ENCODE data around the gene UFL1.
"Not testable (repeated sequence)": the region's sequence is repeated elsewhere in the genome, so short reads cannot be mapped to it uniquely, and the experiment has no call there.

The UFL1 gene

DNA sequence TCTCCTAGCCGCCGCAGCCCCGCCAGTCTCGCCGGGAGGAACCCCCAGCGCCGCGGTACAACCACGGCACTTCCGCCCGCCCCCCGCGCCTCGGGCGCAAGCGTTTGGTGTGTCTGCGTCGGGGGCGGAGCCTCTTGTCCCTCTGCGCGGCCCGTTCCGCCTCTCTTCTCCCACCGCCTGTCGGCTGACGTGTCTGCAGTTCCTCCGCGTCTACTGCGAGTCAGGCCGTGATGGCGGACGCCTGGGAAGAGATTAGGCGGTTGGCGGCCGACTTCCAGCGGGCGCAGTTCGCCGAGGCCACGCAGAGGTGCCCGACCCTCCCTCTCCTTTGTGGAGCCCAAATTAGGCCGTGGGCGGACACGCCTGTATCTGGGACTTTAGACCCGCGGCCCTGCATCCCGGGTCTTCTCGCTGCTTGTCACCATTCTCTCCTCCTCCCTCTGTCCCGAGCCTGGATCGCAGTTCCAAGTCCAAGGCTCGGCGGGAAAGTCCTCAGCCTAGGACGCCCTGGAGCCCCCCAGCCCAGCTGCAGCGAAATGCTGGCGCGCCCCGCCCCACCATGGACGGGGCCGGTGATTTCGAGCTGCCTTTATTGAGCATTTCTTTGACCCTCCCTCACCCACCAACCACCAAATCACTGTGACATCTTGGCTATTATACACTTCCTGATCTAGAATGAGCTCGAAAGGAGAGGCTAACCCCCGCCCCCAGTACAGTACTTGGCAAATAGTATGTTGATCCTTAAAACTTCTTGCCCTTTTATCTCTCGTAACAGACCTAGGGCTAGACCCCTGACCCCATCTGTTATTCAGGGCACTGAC is at the start of gene UFL1:
UFL1 (plus strand) TSS at position 163 of the 821 bp plus-strand sequence; CDS start at position 231, 68 bp downstream.
- intact Hi-C loops (cut with DNase I) = loop anchor here (5.0 to 10.0 kb wide), 2 partner anchors 375 to 507 kb away; partner anchors contain the start of genes FUT9 and NDUFAF4
- DNase-seq = peak; percentile 89 to 99 (median 94)

- DNase-seq; intact Hi-C loops (cut with DNase I): not testable (repeated sequence)
Observed at GRCh38 chr6:96472291-96472690, 49.3 kb upstream of the UFL1 start.

- DNase-seq = peak in 3 of 10 donors; percentile 13 to 64 (median 39)
- intact Hi-C loops (cut with DNase I) = no loop called here
Observed at GRCh38 chr6:96478695-96479094, 42.9 kb upstream of the UFL1 start.

- intact Hi-C loops (cut with DNase I) = no loop called here
- no peak for DNase-seq
Observed at GRCh38 chr6:96491926-96492325, 29.7 kb upstream of the UFL1 start.

GRCh38 chr6:96499781-96500180 is 21.8 kb upstream of the UFL1 start:
- intact Hi-C loops (cut with DNase I) = no loop called here
- DNase-seq = peak in 2 of 10 donors; percentile 43 to 59

DNA sequence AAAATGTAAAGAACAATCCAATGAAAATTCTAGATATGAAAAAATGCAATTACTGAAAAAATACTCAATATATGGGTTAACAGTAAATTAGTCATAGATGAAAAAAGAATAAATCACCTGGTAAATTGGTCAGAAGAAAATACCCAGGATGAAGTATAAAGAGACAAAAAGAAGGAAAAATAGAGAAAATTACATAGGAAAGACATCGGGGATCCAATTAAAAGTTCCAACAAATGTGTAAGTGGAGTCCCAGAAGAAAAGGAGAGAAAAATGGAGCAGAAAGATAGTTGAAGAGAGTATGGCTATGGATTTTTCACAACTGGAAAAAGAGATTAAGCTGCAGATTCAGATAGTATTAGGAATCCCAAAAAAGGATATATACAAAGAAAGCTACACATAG is 18.7 kb upstream of the UFL1 start:
- intact Hi-C loops (cut with DNase I) = no loop called here
- no peak for DNase-seq

DNA sequence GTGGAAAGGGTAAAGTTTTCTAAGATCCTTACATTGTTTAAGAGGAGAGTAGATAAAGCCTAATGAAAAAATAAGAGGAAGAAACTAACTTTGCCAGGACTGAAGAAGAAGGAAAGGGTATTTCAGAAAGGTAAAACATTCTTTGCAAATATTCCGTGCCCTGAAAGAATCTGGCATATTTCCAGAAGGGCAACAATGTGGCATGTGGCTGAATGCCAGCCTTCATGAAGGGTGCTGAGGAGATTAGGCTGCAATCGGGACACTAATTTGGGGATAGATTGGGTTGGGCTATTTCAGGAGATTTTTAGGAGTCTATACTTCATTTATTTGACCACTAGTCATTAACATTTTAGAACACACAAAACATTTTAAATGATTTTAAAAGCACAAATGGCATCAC is 16.2 kb upstream of the UFL1 start:
- intact Hi-C loops (cut with DNase I) = no loop called here
- DNase-seq = no peak

GRCh38 chr6:96509281-96509680 is 12.3 kb upstream of the UFL1 start:
- intact Hi-C loops (cut with DNase I) = no loop called here
- DNase-seq = no peak

DNA sequence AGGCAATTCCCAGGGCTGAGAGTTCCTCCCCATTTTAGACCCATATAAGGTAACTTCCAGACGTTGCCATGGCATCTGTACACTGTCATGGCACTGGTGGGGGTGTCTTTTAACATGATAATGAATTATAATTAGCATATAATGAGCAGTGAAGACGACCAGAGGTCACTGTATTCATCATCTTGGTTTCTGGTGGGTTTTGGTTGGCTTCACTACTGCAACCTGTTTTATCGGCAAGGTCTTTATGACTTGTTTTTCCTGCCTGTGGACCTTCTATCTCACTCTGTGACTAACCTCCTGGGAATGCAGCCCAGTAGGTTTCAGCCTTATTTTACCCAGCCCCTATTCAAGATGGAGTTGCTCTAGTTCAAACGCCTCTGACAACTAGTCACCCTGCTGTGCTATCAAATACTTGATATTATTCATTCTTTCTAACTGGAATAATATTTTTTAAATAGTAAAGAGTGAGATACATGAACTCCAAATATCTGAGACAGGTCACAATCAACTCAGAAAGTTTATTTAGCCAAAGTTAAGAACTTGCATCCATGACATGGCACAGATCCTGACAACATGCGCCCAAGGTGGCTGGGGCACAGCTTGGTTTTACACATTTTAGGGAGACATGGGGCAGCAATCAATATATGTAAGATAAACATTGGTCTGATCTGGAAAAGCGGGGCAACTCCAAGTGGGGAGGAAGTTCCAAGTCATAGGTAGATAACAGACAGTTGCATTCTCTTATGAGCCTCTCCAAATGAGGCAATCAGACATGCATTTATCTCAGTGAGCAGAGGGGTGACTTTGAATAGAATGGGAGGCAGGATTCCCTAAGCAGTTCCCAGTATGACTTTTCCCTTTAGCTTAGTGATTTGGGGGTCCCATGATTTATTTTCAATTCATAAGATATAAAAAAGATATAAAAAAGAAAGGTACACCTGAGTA is 1.2 kb upstream of the UFL1 start:
- DNase-seq = peak in 2 of 10 donors; percentile 49 to 68
- intact Hi-C loops (cut with DNase I) = loop anchor here (5.0 to 10.0 kb wide), 2 partner anchors 377 to 506 kb away; partner anchors contain the start of genes FUT9 and NDUFAF4

GRCh38 chr6:96521306-96521643 is 331 bp upstream of the UFL1 start:
- DNase-seq = no peak
- intact Hi-C loops (cut with DNase I) = loop anchor here (5.0 to 10.0 kb wide), 2 partner anchors 376 to 506 kb away; partner anchors contain the start of genes FUT9 and NDUFAF4

GRCh38 chr6:96522465-96523009 is 931 bp downstream of the UFL1 start:
- intact Hi-C loops (cut with DNase I) = loop anchor here (5.0 to 10.0 kb wide), 2 partner anchors 375 to 508 kb away; partner anchors contain the start of genes FUT9 and NDUFAF4
- DNase-seq = no peak

DNA sequence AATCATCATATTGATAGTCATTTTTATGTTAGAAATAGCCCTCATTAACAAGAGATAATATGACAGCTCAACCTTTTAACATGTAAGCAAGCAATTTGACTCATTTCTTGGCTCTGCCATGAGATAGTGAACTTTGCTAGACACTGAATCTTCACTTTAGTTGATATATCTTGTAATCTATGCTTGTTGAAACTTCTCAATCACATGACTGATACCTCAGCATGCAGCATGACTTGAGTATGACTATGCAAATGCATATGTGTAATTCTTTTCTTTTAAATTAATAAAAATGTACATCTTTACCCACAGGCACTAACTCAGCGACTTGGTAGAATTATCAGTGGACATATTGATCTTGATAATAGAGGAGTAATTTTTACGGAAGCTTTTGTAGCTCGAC is 6.6 kb downstream of the UFL1 start:
- no peak for DNase-seq
- intact Hi-C loops (cut with DNase I) = loop anchor here (10.0 kb wide), 1 partner anchor 513 kb away; the partner anchor contains the start of gene FUT9

DNA sequence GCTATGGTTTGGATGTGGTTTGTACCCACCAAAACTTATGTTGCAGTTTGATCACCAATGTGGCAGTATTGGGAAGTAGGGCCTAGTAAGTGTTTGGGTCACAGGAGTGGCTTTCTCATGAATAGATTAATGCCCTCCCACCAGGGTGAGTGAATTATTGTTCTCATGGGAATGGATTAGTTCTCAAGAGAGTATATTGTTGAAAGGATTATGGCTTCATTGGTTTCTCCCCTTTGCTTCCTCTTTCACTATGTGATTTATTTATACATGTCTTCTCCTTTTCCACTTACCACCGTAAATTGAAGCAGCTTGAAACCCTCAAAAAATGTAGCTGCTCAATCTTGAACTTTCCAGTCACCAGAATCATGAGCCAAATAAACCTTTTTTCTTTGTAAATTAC is 10.8 kb downstream of the UFL1 start:
- intact Hi-C loops (cut with DNase I) = no loop called here
- no peak for DNase-seq

GRCh38 chr6:96537726-96538125 is 16.1 kb downstream of the UFL1 start:
- intact Hi-C loops (cut with DNase I) = no loop called here

DNA sequence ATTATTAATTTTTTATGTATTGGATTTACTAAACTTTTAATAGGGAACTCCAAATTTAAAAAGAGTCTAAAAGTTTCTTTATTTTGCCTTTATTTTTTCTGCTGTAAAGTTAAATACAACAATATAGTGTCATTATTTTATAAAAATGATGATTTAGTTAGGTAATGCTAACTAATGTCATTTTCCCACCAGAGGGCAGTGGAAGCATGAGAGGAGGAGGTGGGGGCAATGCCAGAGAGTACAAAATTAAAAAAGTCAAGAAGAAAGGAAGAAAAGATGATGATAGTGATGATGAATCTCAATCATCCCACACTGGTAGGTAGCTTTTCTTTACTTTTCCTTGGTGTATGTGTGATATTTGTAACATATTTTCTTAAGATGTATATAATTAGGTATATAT is 21.1 kb downstream of the UFL1 start:
- no peak for DNase-seq
- intact Hi-C loops (cut with DNase I) = no loop called here

More at GRCh38 chr6:96537726-96538125, 16.1 kb downstream of the UFL1 start:
- no peak for DNase-seq

DNA sequence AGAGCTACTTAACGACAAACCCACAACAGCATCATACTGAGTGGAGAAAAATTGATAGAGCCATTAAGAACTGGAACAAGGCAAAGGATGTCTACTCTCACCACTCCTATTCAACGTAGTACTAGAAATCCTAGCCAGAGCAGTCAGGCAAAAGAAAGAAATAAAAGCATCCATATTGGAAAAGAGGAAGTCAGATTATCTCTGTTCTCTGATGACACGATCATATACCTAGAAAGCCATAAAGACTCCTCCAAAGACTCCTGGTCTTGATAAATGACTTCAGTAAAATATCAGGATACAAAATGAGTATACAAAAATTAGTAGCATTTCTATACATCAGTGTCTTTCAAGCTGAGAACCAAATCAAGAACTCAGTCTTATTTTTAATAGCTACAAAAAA is 24.3 kb downstream of the UFL1 start:
- intact Hi-C loops (cut with DNase I) = no loop called here
- DNase-seq = no peak

DNA sequence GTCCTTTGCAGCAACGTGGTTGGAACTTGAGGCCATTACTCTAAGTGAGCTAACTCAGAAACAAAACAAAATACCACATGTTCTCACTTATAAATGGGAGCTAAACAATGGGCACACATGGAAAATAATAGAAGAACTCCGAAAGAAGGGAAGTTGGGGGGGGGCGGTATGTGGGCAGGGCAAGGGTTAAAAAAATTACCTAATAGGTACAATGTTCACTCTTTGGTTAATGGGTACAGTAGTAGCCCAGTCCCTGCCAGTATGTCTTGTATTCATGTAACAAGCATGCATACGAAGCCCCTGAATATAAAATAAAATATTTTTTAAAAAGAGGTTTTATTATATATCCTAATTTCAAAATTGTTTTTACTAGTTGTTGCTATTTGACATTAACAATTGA is 26.0 kb downstream of the UFL1 start:
- intact Hi-C loops (cut with DNase I) = no loop called here
- DNase-seq = no peak

DNA sequence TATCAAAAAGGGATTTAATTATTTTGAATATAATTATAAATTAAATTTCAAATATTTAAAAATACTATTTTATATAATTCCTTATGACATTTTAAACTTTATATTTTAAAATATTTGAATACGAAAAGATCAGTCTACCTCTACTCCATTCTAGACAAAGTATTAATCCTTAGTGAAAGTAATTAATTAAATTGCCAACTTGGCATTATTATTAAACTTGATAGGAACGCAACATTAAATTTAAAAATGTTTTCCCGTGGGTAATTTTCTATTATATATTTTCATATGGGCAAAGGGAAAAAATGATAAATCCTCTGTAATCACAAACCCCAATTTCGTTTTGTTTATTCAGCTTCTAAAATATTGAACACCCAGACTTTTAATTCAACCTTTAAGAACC is 33.0 kb downstream of the UFL1 start:
- intact Hi-C loops (cut with DNase I) = no loop called here
- no peak for DNase-seq

DNA sequence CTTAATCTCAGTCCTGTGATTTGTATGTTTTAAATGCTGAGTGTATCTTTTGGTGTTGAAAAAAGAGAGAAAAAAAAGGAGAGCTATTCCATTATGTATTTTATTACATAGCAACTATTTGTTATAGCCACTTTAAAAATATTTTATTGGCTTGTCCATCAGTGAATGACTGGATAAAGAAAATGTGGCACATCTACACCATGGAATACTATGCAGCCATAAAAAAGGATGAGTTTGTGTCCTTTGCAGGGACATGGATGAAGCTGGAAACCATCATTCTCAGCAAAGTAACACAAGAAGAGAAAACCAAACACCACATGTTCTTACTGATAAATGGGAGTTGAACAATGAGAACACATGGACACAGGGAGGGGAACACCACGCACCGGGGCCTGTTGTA is 38.1 kb downstream of the UFL1 start:
- DNase-seq; intact Hi-C loops (cut with DNase I): not testable (repeated sequence)

- intact Hi-C loops (cut with DNase I) = no loop called here
- no peak for DNase-seq
Observed at GRCh38 chr6:96562886-96563285, 41.3 kb downstream of the UFL1 start, which contains the start of gene FHL5. TSS of gene FHL5 (plus strand) at chr6:96563128. CDS start at chr6:96603614, 40,486 bp downstream.

GRCh38 chr6:96563853-96564252 is 42.2 kb downstream of the UFL1 start:
- intact Hi-C loops (cut with DNase I) = no loop called here

More at GRCh38 chr6:96563853-96564252, 42.2 kb downstream of the UFL1 start:
- no peak for DNase-seq
